Panc1 (cell line): Measurements from ENCODE around the gene ALK.

Experiments
- CTCF ChIP-seq: fragments of 450-650 bp; IDR thresholded peaks from 2 replicates; pipeline ENCODE4 v1.5.1; 2017; ENCODE audit warnings: mild to moderate bottlenecking
- POLR2AphosphoS5 ChIP-seq: IDR thresholded peaks from 2 replicates; pipeline ENCODE4 v1.6.1; 2012; ENCODE audit warnings: mild to moderate bottlenecking, low read depth, low read length, moderate library complexity
- REST ChIP-seq, 2 experiments: IDR thresholded peaks; 2 replicates each; pipeline ENCODE4 v1.6.1; 2011 to 2012; ENCODE audit warnings: low read depth in 2 of 2, control low read depth in 1 of 2, low read length in 1 of 2, mild to moderate bottlenecking in 1 of 2, moderate library complexity in 1 of 2; ENCODE audit not compliant: insufficient read depth in 1 of 2

- TF ChIP-seq CTCF (no peak), POLR2AphosphoS5 (no peak), REST (IDR thresholded peaks at IDR 0.05; ENCODE audit: insufficient read depth in 1 of 2, low read depth in 2 of 2, low read length in 1 of 2) (no peak)
These were observed 305.5 kb downstream of the ALK start for GRCh38 chr2:29615841-29616240.
